HCT116 (cell line): ENCODE results near the gene AKT1. TPM values are rescaled to one million over a fixed set of nuclear protein-coding genes. Genes with fewer than 3 reads are reported as not detected.

Source experiments
- ATAC-seq: fragments of 200-7000 bp; cut with Tn5 transposase; 2 replicates; pipeline ENCODE4 v1.9.1; 2020; ENCODE audit warnings: mild to moderate bottlenecking, moderate library complexity
- BruUV-seq: library from RNA; stranded (reverse); fragments of 400-500 nt; replicated peaks from 2 replicates; lab custom pipeline; 2021; lab: Mats Ljungman, UMichigan
- CTCF ChIA-PET: fragments of 300-600 bp; sonication (Branson Sonifier 250); formaldehyde crosslinking; loops from one replicate; lab custom pipeline; 2021; ENCODE audit warnings: antibody characterized with exemption; lab: Charles Lee
- POLR2A ChIA-PET: fragments of 300-600, 350-600 bp; sonication (Branson Sonifier 250); formaldehyde crosslinking; loops from one replicate; lab custom pipeline; 2021; ENCODE audit warnings: antibody characterized with exemption; lab: Charles Lee
- RAD21 ChIA-PET, 2 experiments: fragments of 300-600 bp; sonication (Branson Sonifier 250); formaldehyde crosslinking; loops; one replicate each; lab custom pipeline; 2023; ENCODE audit warnings: low total read pairs in 2 of 2; ENCODE audit not compliant: uncharacterized antibody in 2 of 2, unreplicated experiment in 2 of 2, low non-redundant PET in 1 of 2; lab: Charles Lee
- DNase-seq: peaks from one replicate; pipeline ENCODE4 v3.0.0-alpha.2; 2010; ENCODE audit warnings: low read depth, low spot score
- H2AFZ ChIP-seq: fragments of 200-600 bp; shearing (Covaris generic), sonication (generic); 2 replicates; pipeline ENCODE4 v1.6.1; 2017; ENCODE audit warnings: low read depth, mixed run types, mixed read lengths, antibody characterized with exemption, low read length; ENCODE audit not compliant: poor library complexity, severe bottlenecking
- H3K27ac ChIP-seq: 2 replicates; pipeline ENCODE4 v1.5.1; 2012; ENCODE audit warnings: low read depth, low read length
- H3K27me3 ChIP-seq: fragments of 200-600 bp; sonication (generic); 2 replicates; pipeline ENCODE4 v1.6.1; 2016; ENCODE audit warnings: mixed run types, low read length, mixed read lengths; ENCODE audit not compliant: insufficient read depth
- H3K36me3 ChIP-seq, 2 experiments: fragments of 200-500 bp in 1 of 2; fragments of 200-600 bp in 1 of 2; sonication (Bioruptor generic) in 1 of 2; sonication (generic) in 1 of 2; 2 replicates each; pipeline versions ENCODE4 v1.5.1 to v1.6.1; 2014 to 2016; ENCODE audit warnings: low read length in 2 of 2, inconsistent platforms in 1 of 2, mixed read lengths in 1 of 2, mixed run types in 1 of 2; ENCODE audit not compliant: insufficient read depth in 2 of 2, control insufficient read depth in 1 of 2
- H3K4me1 ChIP-seq, 2 experiments: fragments of 200-600 bp in 1 of 2; sonication (generic) in 1 of 2; 2 replicates each; pipeline versions ENCODE4 v1.5.1 to v1.6.1; 2012 to 2017; ENCODE audit warnings: low read length in 2 of 2, inconsistent platforms in 1 of 2, mild to moderate bottlenecking in 1 of 2, mixed read lengths in 1 of 2, mixed run types in 1 of 2, moderate library complexity in 1 of 2; ENCODE audit not compliant: insufficient read depth in 2 of 2, control insufficient read depth in 1 of 2
- H3K4me2 ChIP-seq: fragments of 200-600 bp; sonication (generic); 2 replicates; pipeline ENCODE4 v1.6.1; 2017; ENCODE audit warnings: mixed run types, low read length, mixed read lengths
- H3K4me3 ChIP-seq, 2 experiments: fragments of 200-600 bp in 1 of 2; sonication (generic) in 1 of 2; replicated peaks in 1 of 2; 2 replicates each; pipeline ENCODE4 v1.5.1; 2011 to 2016; ENCODE audit warnings: low read length in 2 of 2, control low read depth in 1 of 2, low read depth in 1 of 2, mild to moderate bottlenecking in 1 of 2, mixed read lengths in 1 of 2, mixed run types in 1 of 2
- H3K79me2 ChIP-seq: fragments of 200-600 bp; sonication (generic); 2 replicates; pipeline ENCODE4 v1.6.1; 2017; ENCODE audit warnings: mild to moderate bottlenecking, mixed run types, low read length, moderate library complexity, mixed read lengths; ENCODE audit not compliant: insufficient read depth
- H3K9ac ChIP-seq: fragments of 200-600 bp; sonication (generic); 2 replicates; pipeline ENCODE4 v1.6.1; 2016; ENCODE audit warnings: low read length, mixed read lengths
- H3K9me2 ChIP-seq: fragments of 200-600 bp; sonication (generic), shearing (Covaris generic); 2 replicates; pipeline ENCODE4 v1.6.1; 2017; ENCODE audit warnings: mixed run types, mild to moderate bottlenecking, moderate library complexity; ENCODE audit not compliant: insufficient read depth
- H3K9me3 ChIP-seq, 2 experiments: fragments of 200-500 bp in 1 of 2; fragments of 200-600 bp in 1 of 2; sonication (Bioruptor generic) in 1 of 2; sonication (generic) in 1 of 2; 2 replicates each; pipeline ENCODE4 v1.6.1; 2014 to 2017; ENCODE audit warnings: low read length in 2 of 2, mixed read lengths in 2 of 2, inconsistent platforms in 1 of 2, low read depth in 1 of 2, mild to moderate bottlenecking in 1 of 2, mixed run types in 1 of 2, moderate library complexity in 1 of 2; ENCODE audit not compliant: control insufficient read depth in 1 of 2, insufficient read depth in 1 of 2
- H4K20me1 ChIP-seq: fragments of 200-600 bp; sonication (generic), shearing (Covaris generic); 2 replicates; pipeline ENCODE4 v1.6.1; 2017; ENCODE audit warnings: mixed run types, mild to moderate bottlenecking, moderate library complexity; ENCODE audit not compliant: insufficient read depth
- ELF1 ChIP-seq: IDR thresholded peaks from 2 replicates; pipeline ENCODE4 v1.6.1; 2012; ENCODE audit warnings: low read depth, borderline replicate concordance
- SP1 ChIP-seq: IDR thresholded peaks from 2 replicates; pipeline ENCODE4 v1.6.1; 2012; ENCODE audit warnings: low read depth
- YY1 ChIP-seq: IDR thresholded peaks from 2 replicates; pipeline ENCODE4 v1.6.1; 2011; ENCODE audit warnings: low read length, low read depth, moderate library complexity, mild to moderate bottlenecking; ENCODE audit not compliant: insufficient replicate concordance; ENCODE audit errors: extremely low read depth
- intact Hi-C: fragments of 100-400 bp; cut with micrococcal nuclease; formaldehyde crosslinking; loops from 2 replicates; pipeline ENCODE4 v1.10.0; 2022
- total RNA-seq: library from RNA; stranded (reverse); gene quantifications from one replicate; pipeline ENCODE4 v1.2.1, GENCODE V29; 2021; ENCODE audit not compliant: unreplicated experiment
- TF ChIP-seq, protein P1 (sequence below), 3 experiments: fragments of 200-600 bp in 1 of 3; sonication (generic) in 1 of 3; IDR thresholded peaks in 2 of 3; conservative IDR thresholded peaks in 1 of 3; 2 replicates each; pipeline ENCODE4 v1.5.1; 2012 to 2017; ENCODE audit warnings: low read depth in 2 of 3, low read length in 2 of 3, antibody characterized with exemption in 1 of 3, borderline replicate concordance in 1 of 3, control low read depth in 1 of 3, mild to moderate bottlenecking in 1 of 3, mixed read lengths in 1 of 3, mixed run types in 1 of 3, moderate library complexity in 1 of 3; ENCODE audit not compliant: insufficient read depth in 1 of 3
- TF ChIP-seq, protein P2 (sequence below): IDR thresholded peaks from 2 replicates; pipeline ENCODE4 v1.6.1; 2012; ENCODE audit warnings: low read depth
- TF ChIP-seq, protein P3 (sequence below): IDR thresholded peaks from 2 replicates; pipeline ENCODE4 v1.6.1; 2012

AKT1 gene
- total RNA-seq, 1 experiment from 2014 or later = 152 TPM

DNA sequence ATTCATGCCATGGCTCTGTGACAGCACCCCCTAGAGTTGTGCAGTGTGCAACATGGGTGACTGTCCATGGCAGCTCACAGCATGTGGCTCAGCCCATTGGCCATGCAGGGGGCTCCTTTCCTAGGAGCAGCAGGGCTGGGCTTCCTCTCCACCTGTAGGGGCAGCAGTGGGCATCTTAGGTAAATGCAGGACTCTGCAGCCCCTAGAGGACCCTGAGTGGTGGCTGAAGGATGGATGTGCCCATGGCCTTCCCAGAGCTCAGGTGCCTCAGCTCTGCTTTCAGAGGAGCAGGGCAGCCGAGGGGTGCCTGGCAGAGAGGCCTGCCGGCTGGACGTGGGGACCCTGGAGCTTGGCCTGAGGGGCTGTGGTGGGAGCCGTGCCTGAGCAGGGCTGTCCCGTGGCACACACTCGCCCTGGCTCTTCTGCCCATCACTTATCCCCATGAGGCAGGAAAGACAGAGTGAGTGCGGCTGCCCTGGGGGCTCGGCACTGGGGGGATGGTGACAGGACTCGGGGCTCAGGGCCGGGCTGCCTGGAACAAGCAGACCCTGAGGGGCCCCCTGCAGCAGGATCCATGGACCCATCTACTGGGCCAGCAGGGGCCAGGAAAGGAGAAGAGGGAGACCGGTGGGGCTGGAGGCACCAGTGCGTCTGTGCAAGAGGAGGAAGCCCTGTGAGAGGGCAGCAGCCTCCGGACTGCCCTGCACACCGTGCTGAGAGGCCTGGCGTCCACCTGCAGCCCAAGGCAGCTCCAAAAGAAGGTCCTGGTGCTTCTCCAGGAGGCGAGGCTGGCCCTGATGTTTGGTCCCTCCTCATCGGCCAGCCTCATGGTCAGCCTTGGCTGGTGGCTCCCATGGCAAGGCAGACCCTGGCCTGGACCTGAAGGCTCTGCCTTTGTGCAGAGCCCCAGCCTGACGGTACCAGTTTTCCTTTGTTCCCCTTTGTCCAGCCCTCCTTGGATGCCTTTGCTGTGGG is 63.9 kb downstream of the AKT1 start:
- Histone ChIP-seq H3K9me3 (no peaks in the 10 kb centered on the region), H3K27me3 (no peaks in the 10 kb centered on the region), H3K4me2 (peak overlapping the region; percentile 38; the same call in 1 of the 2 replicates), H3K36me3 (no peaks in the 10 kb centered on the region), H2AFZ (no peak overlapping the region), H3K4me3 (no peak overlapping the region), H3K4me1 (peaks cover 18 to 19% of the 10 kb centered on the region in 2 experiments), H3K9ac (no peak overlapping the region), H3K27ac (peak overlapping the region; percentile 42; the same call in 1 of the 2 replicates), H3K9me2 (no peaks in the 10 kb centered on the region), H3K79me2 (no peaks in the 10 kb centered on the region), H4K20me1 (no peaks in the 10 kb centered on the region)
- ChIA-PET CTCF (interaction anchor here (2.0 kb wide), 1 partner anchor 21 kb away, joined by 7 read pairs; the partner anchor contains the start of gene SIVA1), RAD21 (no interaction called here), POLR2A (no interaction called here)
- peak; percentile 72 for ATAC-seq
- DNase-seq = no peak
- no peak for TF ChIP-seq YY1
- TF ChIP-seq, protein P1, sequence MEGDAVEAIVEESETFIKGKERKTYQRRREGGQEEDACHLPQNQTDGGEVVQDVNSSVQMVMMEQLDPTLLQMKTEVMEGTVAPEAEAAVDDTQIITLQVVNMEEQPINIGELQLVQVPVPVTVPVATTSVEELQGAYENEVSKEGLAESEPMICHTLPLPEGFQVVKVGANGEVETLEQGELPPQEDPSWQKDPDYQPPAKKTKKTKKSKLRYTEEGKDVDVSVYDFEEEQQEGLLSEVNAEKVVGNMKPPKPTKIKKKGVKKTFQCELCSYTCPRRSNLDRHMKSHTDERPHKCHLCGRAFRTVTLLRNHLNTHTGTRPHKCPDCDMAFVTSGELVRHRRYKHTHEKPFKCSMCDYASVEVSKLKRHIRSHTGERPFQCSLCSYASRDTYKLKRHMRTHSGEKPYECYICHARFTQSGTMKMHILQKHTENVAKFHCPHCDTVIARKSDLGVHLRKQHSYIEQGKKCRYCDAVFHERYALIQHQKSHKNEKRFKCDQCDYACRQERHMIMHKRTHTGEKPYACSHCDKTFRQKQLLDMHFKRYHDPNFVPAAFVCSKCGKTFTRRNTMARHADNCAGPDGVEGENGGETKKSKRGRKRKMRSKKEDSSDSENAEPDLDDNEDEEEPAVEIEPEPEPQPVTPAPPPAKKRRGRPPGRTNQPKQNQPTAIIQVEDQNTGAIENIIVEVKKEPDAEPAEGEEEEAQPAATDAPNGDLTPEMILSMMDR (IDR thresholded peaks at IDR 0.05 in 2 of 3, conservative IDR thresholded peaks at IDR 0.05 in 1 of 3; ENCODE audit: borderline replicate concordance in 1 of 3, insufficient read depth in 1 of 3, low read depth in 2 of 3, low read length in 2 of 3) = peak in 2 of 3 experiments; percentile 70 to 72; a peak in 4 of 6 replicates
- intact Hi-C loops = no loop called here
- no TSS peak for BruUV-seq

DNA sequence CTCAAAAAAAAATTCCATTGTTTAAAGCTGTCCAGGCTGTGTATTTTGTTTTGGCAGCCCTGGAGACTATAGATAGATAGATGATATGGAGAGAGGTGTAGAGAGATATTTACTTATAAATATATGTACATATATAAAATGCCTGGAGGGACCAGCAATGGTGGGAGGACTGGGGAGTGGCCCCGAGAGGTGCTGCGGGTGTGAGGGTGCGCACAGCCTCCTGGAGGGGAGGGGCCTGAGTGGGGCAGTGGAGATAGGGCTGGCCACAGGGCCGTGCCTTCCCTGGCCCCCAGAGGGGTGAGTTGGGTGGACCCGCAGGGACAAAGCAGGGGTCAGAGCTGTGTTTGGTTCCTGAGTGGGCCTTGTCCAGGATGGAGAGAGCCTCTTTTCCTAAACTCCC is 65.1 kb downstream of the AKT1 start:
- Histone ChIP-seq H2AFZ (no peak overlapping the region), H3K9me2 (no peaks in the 10 kb centered on the region), H3K36me3 (no peaks in the 10 kb centered on the region), H3K27ac (no peak overlapping the region), H3K4me1 (peaks cover 19% of the 10 kb centered on the region in 2 experiments), H4K20me1 (no peaks in the 10 kb centered on the region), H3K9ac (no peak overlapping the region), H3K27me3 (no peaks in the 10 kb centered on the region), H3K79me2 (no peaks in the 10 kb centered on the region), H3K4me3 (no peak overlapping the region), H3K9me3 (no peaks in the 10 kb centered on the region), H3K4me2 (no peak overlapping the region)
- TF ChIP-seq ELF1 (no peak), SP1 (no peak)
- TF ChIP-seq, protein P2, sequence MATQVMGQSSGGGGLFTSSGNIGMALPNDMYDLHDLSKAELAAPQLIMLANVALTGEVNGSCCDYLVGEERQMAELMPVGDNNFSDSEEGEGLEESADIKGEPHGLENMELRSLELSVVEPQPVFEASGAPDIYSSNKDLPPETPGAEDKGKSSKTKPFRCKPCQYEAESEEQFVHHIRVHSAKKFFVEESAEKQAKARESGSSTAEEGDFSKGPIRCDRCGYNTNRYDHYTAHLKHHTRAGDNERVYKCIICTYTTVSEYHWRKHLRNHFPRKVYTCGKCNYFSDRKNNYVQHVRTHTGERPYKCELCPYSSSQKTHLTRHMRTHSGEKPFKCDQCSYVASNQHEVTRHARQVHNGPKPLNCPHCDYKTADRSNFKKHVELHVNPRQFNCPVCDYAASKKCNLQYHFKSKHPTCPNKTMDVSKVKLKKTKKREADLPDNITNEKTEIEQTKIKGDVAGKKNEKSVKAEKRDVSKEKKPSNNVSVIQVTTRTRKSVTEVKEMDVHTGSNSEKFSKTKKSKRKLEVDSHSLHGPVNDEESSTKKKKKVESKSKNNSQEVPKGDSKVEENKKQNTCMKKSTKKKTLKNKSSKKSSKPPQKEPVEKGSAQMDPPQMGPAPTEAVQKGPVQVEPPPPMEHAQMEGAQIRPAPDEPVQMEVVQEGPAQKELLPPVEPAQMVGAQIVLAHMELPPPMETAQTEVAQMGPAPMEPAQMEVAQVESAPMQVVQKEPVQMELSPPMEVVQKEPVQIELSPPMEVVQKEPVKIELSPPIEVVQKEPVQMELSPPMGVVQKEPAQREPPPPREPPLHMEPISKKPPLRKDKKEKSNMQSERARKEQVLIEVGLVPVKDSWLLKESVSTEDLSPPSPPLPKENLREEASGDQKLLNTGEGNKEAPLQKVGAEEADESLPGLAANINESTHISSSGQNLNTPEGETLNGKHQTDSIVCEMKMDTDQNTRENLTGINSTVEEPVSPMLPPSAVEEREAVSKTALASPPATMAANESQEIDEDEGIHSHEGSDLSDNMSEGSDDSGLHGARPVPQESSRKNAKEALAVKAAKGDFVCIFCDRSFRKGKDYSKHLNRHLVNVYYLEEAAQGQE = no peak
- TF ChIP-seq, protein P3, sequence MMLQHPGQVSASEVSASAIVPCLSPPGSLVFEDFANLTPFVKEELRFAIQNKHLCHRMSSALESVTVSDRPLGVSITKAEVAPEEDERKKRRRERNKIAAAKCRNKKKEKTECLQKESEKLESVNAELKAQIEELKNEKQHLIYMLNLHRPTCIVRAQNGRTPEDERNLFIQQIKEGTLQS = no peak
- intact Hi-C loops = no loop called here
- ChIA-PET POLR2A (no interaction called here), CTCF (interaction anchor here (2.0 kb wide), 1 partner anchor 22 kb away, joined by 7 read pairs; the partner anchor contains the start of gene SIVA1), RAD21 (no interaction called here)
- BruUV-seq = no TSS peak
- DNase-seq (no peak), ATAC-seq (no peak)
